Measurements from ENCODE around the gene FCHO1. TPM values are rescaled to one million over a fixed set of nuclear protein-coding genes. Genes with fewer than 3 reads are reported as not detected.
A peak's percentile ranks its signal among the peaks of the same experiment; 100 is the strongest.

FCHO1 gene
- total RNA-seq, 1 donor from 2014 or later, result 15.5 TPM

GRCh38 chr19:17720440-17720839, 30.8 kb upstream of the FCHO1 start:
- H3K79me2 ChIP-seq (ENCODE audit: low read depth), result peaks cover 47% of the 10 kb centered on the region
- H4K20me1 ChIP-seq (ENCODE audit: low read depth), result peaks cover 37% of the 10 kb centered on the region
- Mint-ChIP-seq H3K27ac (no peak overlapping the region), H3K36me3 (peaks cover 12% of the 10 kb centered on the region), H3K27me3 (ENCODE audit: insufficient read depth, low read depth) (peaks cover 11% of the 10 kb centered on the region), H3K4me1 (peaks cover 30% of the 10 kb centered on the region), H3K4me3 (peak overlapping the region; percentile 85), H3K9me3 (no peaks in the 10 kb centered on the region)
- peak overlapping the region; percentile 100 for H3K4me3 ChIP-seq
- no peak overlapping the region for H3K27ac ChIP-seq
- H3K4me1 ChIP-seq, result peaks cover 16% of the 10 kb centered on the region
- H3K4me2 ChIP-seq, result peak overlapping the region; percentile 99
- H3K36me3 ChIP-seq, result no peaks in the 10 kb centered on the region
- H2AFZ ChIP-seq (replicated peaks), result no peak overlapping the region
- no peaks in the 10 kb centered on the region for H3K9me3 ChIP-seq (ENCODE audit: low read depth)
- DNase-seq (ENCODE audit: low spot score), result no peak
- H3K27me3 ChIP-seq, result no peaks in the 10 kb centered on the region
- peaks cover 15% of the 10 kb centered on the region for H3F3A ChIP-seq (ENCODE audit: low read depth)
- peak overlapping the region; percentile 81 for H3K9ac ChIP-seq
- TF ChIP-seq CTCF (IDR thresholded peaks at IDR 0.05) (no peak), EZH2phosphoT487 (IDR thresholded peaks at IDR 0.05) (no peak), EZH2 (IDR thresholded peaks at IDR 0.05) (no peak)

- peaks cover 53% of the 10 kb centered on the region for H3K79me2 ChIP-seq (ENCODE audit: low read depth)
- Mint-ChIP-seq H3K36me3 (peaks cover 12% of the 10 kb centered on the region), H3K4me1 (peaks cover 30% of the 10 kb centered on the region)
These were observed 30.1 kb upstream of the FCHO1 start for GRCh38 chr19:17721111-17721628.

GRCh38 chr19:17721821-17722220, 29.5 kb upstream of the FCHO1 start:
- H3K4me3 ChIP-seq, result no peak overlapping the region
- no peaks in the 10 kb centered on the region for H3K9me3 Mint-ChIP-seq
- no peak overlapping the region for H3K9ac ChIP-seq
- peaks cover 57% of the 10 kb centered on the region for H3K79me2 ChIP-seq (ENCODE audit: low read depth)
- peaks cover 12% of the 10 kb centered on the region for H3K36me3 Mint-ChIP-seq
- no peak for DNase-seq (ENCODE audit: low spot score)
- H3K27ac ChIP-seq, result no peak overlapping the region
- no peaks in the 10 kb centered on the region for H3K9me3 ChIP-seq (ENCODE audit: low read depth)
- no peak overlapping the region for H3K4me2 ChIP-seq
- H3F3A ChIP-seq (ENCODE audit: low read depth), result peaks cover 10% of the 10 kb centered on the region
- no peaks in the 10 kb centered on the region for H3K27me3 ChIP-seq
- H3K27me3 Mint-ChIP-seq (ENCODE audit: insufficient read depth, low read depth), result peaks cover 13% of the 10 kb centered on the region
- peaks cover 16% of the 10 kb centered on the region for H3K4me1 ChIP-seq
- no peaks in the 10 kb centered on the region for H3K36me3 ChIP-seq
- peak overlapping the region; percentile 85 for H3K4me3 Mint-ChIP-seq
- H4K20me1 ChIP-seq (ENCODE audit: low read depth), result peaks cover 46% of the 10 kb centered on the region
- no peak overlapping the region for H2AFZ ChIP-seq (replicated peaks)
- H3K27ac Mint-ChIP-seq, result no peak overlapping the region
- peaks cover 30% of the 10 kb centered on the region for H3K4me1 Mint-ChIP-seq
- no peak for TF ChIP-seq CTCF (IDR thresholded peaks at IDR 0.05)
- no peak for TF ChIP-seq EZH2phosphoT487 (IDR thresholded peaks at IDR 0.05)
- TF ChIP-seq EZH2 (IDR thresholded peaks at IDR 0.05), result no peak

More at GRCh38 chr19:17721111-17721628, 30.1 kb upstream of the FCHO1 start:
- Histone ChIP-seq H3K4me2 (peak overlapping the region; percentile 99), H3K27me3 (no peaks in the 10 kb centered on the region), H3K4me1 (peaks cover 16% of the 10 kb centered on the region), H3K27ac (no peak overlapping the region), H3F3A (ENCODE audit: low read depth) (peaks cover 15% of the 10 kb centered on the region), H3K36me3 (no peaks in the 10 kb centered on the region), H3K4me3 (no peak overlapping the region), H2AFZ (replicated peaks) (no peak overlapping the region), H3K9me3 (ENCODE audit: low read depth) (no peaks in the 10 kb centered on the region), H3K9ac (no peak overlapping the region), H4K20me1 (ENCODE audit: low read depth) (peaks cover 41% of the 10 kb centered on the region)
- no peak for DNase-seq (ENCODE audit: low spot score)
- Mint-ChIP-seq H3K4me3 (peak overlapping the region; percentile 85), H3K27me3 (ENCODE audit: insufficient read depth, low read depth) (peaks cover 13% of the 10 kb centered on the region), H3K27ac (no peak overlapping the region), H3K9me3 (no peaks in the 10 kb centered on the region)
- TF ChIP-seq EZH2phosphoT487 (IDR thresholded peaks at IDR 0.05), result no peak
- no peak for TF ChIP-seq CTCF (IDR thresholded peaks at IDR 0.05)
- TF ChIP-seq EZH2 (IDR thresholded peaks at IDR 0.05), result no peak

Measured in neural progenitor cell (in vitro differentiated cells).